Stimulated activated CD8-positive, alpha-beta memory T cell treated with anti-CD3 and anti-CD28 coated beads, Interleukin-12 subunit alpha, Interleukin-12 subunit beta, amount 100 ng/mL, for 1 hour (primary cell): ENCODE data around the gene PON1.

ENCODE experiments used
- DNase-seq: peaks from one replicate; pipeline ENCODE4 v3.0.0-alpha.2; 2020; ENCODE audit warnings: low read depth

The PON1 gene

GRCh38 chr7:95253986-95254385 is 70.3 kb downstream of the PON1 start:
- DNase-seq = no peak

GRCh38 chr7:95251966-95252365 is 72.4 kb downstream of the PON1 start:
- DNase-seq = no peak

- no peak for DNase-seq
These were observed 73.8 kb downstream of the PON1 start for GRCh38 chr7:95250571-95250970.
